ENCODE results near the gene ID1.

DNA sequence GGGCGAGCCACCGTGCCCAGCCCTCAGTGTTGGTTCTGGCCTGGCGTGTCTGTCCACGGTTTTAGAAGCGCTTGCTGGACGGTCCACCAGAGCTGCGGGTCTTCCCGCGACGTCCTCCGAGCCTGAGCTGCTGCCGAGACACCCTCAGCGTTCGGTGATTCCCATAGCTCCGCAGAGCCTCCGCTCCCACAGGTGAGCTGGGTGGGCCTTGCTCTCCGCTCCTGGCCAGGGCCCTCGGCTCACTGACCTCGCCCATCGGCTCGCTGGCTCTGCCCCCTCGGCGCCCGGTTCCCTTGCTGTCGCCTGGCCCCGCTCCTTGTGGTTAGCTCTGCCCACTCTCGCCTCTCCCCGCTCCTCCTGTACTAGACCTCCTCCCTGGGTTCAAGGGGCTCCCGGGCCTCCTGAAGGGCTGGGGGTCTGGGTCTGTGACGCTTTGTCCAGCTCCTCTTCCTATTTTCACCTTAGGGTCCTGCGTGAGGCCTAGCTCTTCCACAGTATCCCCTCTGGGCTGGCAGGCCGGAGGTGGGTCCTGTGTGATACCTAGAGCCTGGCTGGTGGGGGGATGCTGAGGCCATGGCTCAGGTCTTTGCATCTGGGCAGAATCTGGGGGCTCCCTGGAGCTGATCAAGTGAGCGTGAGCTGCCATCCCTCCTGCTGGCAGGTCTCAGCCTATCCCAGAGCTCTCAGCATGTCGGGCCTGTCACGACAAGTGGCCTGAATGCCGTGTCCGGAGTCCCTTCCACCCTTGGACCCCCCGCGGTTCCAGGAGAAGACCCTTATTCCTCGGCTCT, 27.7 kb downstream of the ID1 start:
- TF ChIP-seq POLR2A (IDR thresholded peaks at IDR 0.05) = no peak
- TF ChIP-seq, protein P1, sequence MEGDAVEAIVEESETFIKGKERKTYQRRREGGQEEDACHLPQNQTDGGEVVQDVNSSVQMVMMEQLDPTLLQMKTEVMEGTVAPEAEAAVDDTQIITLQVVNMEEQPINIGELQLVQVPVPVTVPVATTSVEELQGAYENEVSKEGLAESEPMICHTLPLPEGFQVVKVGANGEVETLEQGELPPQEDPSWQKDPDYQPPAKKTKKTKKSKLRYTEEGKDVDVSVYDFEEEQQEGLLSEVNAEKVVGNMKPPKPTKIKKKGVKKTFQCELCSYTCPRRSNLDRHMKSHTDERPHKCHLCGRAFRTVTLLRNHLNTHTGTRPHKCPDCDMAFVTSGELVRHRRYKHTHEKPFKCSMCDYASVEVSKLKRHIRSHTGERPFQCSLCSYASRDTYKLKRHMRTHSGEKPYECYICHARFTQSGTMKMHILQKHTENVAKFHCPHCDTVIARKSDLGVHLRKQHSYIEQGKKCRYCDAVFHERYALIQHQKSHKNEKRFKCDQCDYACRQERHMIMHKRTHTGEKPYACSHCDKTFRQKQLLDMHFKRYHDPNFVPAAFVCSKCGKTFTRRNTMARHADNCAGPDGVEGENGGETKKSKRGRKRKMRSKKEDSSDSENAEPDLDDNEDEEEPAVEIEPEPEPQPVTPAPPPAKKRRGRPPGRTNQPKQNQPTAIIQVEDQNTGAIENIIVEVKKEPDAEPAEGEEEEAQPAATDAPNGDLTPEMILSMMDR (IDR thresholded peaks at IDR 0.05) = no peak
